ENCODE measurements around the gene FTCD. TPM values are rescaled to one million over a fixed set of nuclear protein-coding genes. Genes with fewer than 3 reads are reported as not detected.

Gene FTCD
- total and polyA plus RNA-seq, 10 donors = 0.35 to 2.8 (median 0.81) TPM; not detected in 5

DNA sequence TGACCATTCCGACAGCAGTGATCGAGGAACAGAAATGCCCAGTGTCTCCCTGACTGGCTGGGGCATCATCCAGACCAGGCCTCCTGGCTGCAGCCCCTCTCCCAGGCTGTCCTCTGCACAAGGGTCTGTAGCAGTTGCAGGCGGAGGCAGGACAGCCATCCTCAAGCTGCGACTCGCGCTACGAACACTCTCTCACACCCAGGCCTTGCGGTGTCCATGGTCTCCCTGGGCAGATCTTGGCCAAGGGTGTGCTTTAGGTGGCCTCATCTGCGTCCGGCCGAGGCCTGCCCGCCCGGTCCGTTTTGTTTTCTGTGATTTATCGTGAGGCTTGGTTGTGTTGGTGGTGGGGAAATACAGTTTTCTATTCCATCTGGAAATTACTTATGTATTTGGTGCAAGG, 15.7 kb downstream of the FTCD start:
- Histone ChIP-seq H3K27me3 (replicated peaks in 1 of 7) (peaks cover 0 to 38% (median 0%) of the 10 kb centered on the region in 7 donors), H3K27ac (no peak overlapping the region), H3K36me3 (no peaks in the 10 kb centered on the region), H3K4me1 (peaks cover 0 to 12% (median 7%) of the 10 kb centered on the region in 6 donors), H3K4me3 (no peak overlapping the region), H3K9me3 (peaks cover 0 to 4% (median 0%) of the 10 kb centered on the region in 8 donors)
- no peak for DNase-seq
- WGBS, 5 donors = 91 to 95% (median 94%) methylated on average over 13 to 15 of the region's 15 CpGs
- TF ChIP-seq POLR2AphosphoS5 (IDR thresholded peaks at IDR 0.05) = no peak
- TF ChIP-seq, protein P1, sequence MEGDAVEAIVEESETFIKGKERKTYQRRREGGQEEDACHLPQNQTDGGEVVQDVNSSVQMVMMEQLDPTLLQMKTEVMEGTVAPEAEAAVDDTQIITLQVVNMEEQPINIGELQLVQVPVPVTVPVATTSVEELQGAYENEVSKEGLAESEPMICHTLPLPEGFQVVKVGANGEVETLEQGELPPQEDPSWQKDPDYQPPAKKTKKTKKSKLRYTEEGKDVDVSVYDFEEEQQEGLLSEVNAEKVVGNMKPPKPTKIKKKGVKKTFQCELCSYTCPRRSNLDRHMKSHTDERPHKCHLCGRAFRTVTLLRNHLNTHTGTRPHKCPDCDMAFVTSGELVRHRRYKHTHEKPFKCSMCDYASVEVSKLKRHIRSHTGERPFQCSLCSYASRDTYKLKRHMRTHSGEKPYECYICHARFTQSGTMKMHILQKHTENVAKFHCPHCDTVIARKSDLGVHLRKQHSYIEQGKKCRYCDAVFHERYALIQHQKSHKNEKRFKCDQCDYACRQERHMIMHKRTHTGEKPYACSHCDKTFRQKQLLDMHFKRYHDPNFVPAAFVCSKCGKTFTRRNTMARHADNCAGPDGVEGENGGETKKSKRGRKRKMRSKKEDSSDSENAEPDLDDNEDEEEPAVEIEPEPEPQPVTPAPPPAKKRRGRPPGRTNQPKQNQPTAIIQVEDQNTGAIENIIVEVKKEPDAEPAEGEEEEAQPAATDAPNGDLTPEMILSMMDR (IDR thresholded peaks at IDR 0.05 in 8 of 11, conservative IDR thresholded peaks at IDR 0.05 in 3 of 11) = no peak
- no peak for TF ChIP-seq POLR2A (IDR thresholded peaks at IDR 0.05)
- intact Hi-C loops (cut with DNase I; ENCODE audit: low total_unique reads) = no loop called here

DNA sequence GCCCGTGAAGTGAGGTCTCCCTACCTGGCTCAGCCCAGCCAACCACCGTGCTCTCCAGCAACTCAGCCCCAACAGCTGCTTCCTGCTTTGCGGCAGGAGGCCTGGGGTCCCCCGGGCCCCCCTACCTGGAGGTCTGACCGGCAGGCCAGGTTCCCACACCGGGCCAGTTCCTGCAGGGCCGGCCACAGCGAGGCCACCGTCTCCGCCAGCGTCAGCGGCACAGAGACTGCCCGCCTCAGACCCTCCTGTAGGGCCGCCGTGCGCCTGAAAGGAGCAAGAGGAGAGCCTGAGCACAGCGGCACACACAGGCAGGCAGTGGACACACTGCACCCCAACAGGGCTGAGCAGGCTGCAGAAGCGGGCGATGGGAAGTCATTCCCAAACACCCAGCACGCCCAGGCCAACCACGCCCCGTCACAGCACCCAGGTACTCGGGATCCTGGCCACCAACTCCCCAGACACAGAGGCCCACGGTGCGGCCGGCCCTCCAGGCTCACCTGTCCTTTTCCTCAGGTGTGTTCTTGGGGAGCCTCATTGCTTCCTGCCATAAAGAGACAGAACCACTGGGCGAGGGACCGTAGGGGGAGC, 16.9 kb downstream of the FTCD start:
- Histone ChIP-seq H3K27me3 (replicated peaks in 1 of 7) (peaks cover 0 to 38% (median 0%) of the 10 kb centered on the region in 7 donors), H3K4me3 (no peak overlapping the region), H3K9me3 (peaks cover 0 to 4% (median 0%) of the 10 kb centered on the region in 8 donors), H3K4me1 (peaks cover 0 to 4% (median under 1%) of the 10 kb centered on the region in 6 donors), H3K27ac (no peak overlapping the region), H3K36me3 (no peaks in the 10 kb centered on the region)
- WGBS, 5 donors = 78 to 96% (median 81%) methylated on average over 14 to 28 of the region's 28 CpGs
- TF ChIP-seq POLR2AphosphoS5 (IDR thresholded peaks at IDR 0.05) (no peak), POLR2A (IDR thresholded peaks at IDR 0.05) (no peak)
- TF ChIP-seq, protein P1 (IDR thresholded peaks at IDR 0.05 in 8 of 11, conservative IDR thresholded peaks at IDR 0.05 in 3 of 11) = no peak
- intact Hi-C loops (cut with DNase I; ENCODE audit: low total_unique reads) = no loop called here
- no peak for DNase-seq

DNA sequence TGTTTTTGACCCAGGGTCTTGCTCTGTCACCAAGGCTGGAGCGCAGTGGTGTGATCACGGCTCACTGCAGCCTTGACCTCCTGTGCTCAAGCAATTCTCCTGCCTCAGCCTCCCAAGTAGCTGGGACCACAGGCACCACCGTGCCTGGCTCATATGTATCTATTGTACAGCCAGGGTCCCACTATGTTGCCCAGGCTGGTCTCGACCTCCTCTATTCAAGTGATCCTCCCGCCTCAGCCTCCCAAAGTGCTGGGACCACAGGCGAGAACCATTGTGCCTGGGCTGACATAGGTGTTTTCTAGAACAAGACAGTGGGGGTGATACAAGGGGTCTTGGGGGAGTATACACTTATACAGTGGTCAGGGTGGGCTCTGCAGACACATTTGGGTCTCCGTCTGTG, 17.5 kb downstream of the FTCD start:
- Histone ChIP-seq H3K36me3 (no peaks in the 10 kb centered on the region), H3K4me1 (no peaks in the 10 kb centered on the region), H3K27ac (no peak overlapping the region), H3K27me3 (replicated peaks in 1 of 7) (peaks cover 0 to 38% (median 0%) of the 10 kb centered on the region in 7 donors), H3K4me3 (no peak overlapping the region), H3K9me3 (peaks cover 0 to 4% (median 0%) of the 10 kb centered on the region in 8 donors)
- TF ChIP-seq, protein P1 (IDR thresholded peaks at IDR 0.05 in 8 of 11, conservative IDR thresholded peaks at IDR 0.05 in 3 of 11) = no peak
- TF ChIP-seq POLR2AphosphoS5 (IDR thresholded peaks at IDR 0.05) = no peak
- TF ChIP-seq POLR2A (IDR thresholded peaks at IDR 0.05) = no peak
- 75 to 95% (median 81%) methylated on average over 6 to 7 of the region's 7 CpGs for WGBS, 5 donors
- intact Hi-C loops (cut with DNase I; ENCODE audit: low total_unique reads) = no loop called here
- DNase-seq = no peak

DNA sequence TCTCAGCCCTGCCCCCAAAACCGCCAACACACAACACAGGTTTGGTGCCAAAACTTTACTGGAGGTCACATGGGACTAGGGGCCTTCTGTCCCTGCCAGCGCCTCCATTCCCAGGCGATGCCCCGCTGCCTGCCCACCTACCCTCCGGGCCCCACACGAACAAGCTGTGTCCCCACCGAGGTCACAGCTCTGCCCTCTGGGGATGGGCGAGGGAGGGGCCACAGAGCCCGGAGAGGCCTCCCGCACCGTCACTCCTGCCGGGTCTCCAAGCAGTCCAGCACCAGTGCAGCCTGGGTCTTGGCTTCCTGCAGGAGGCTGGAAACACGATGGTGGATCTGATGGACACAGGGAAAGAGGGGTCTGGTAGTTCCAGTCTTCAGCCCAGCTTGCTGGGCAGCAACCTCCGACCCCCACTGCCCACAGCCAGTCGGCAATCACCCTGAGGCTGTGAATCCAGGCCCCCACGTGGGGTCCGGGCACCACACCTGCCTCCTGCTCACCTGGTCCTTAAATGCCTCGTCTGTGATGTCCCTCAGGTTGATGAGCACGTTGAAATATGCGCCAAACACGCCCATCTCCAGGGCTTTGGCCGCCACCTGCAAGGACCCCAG, 18.5 kb downstream of the FTCD start:
- no peak overlapping the region for H3K4me3 ChIP-seq
- 76 to 89% (median 81%) methylated on average over 20 to 22 of the region's 22 CpGs for WGBS, 5 donors
- intact Hi-C loops (cut with DNase I; ENCODE audit: low total_unique reads) = no loop called here
- TF ChIP-seq, protein P1 (IDR thresholded peaks at IDR 0.05 in 8 of 11, conservative IDR thresholded peaks at IDR 0.05 in 3 of 11) = no peak
- no peak for TF ChIP-seq POLR2A (IDR thresholded peaks at IDR 0.05)
- TF ChIP-seq POLR2AphosphoS5 (IDR thresholded peaks at IDR 0.05) = no peak
- H3K36me3 ChIP-seq = no peaks in the 10 kb centered on the region
- H3K27ac ChIP-seq = no peak overlapping the region
- no peaks in the 10 kb centered on the region for H3K4me1 ChIP-seq
- H3K9me3 ChIP-seq = no peaks in the 10 kb centered on the region
- H3K27me3 ChIP-seq (replicated peaks in 1 of 7) = peaks cover 0 to 38% (median 0%) of the 10 kb centered on the region in 7 donors
- DNase-seq = no peak
